Lower leg skin (tissue), 3 donors: ENCODE results near the gene PCSK5.

Experiments used
- CTCF ChIP-seq, 3 donors: fragments of 450-650 bp; IDR thresholded peaks; one replicate each; pipeline ENCODE4 v1.5.1; 2016; ENCODE audit warnings: antibody characterized with exemption in 3 of 3, mild to moderate bottlenecking in 3 of 3, moderate library complexity in 2 of 3
- POLR2A ChIP-seq, 2 donors: fragments of 450-650 bp; IDR thresholded peaks; one replicate each; pipeline ENCODE4 v1.6.1; 2016 to 2017; ENCODE audit warnings: antibody characterized with exemption in 2 of 2, mild to moderate bottlenecking in 1 of 2, moderate library complexity in 1 of 2

GRCh38 chr9:75876999-75877640 lies 13.4 kb upstream of the PCSK5 start:
- TF ChIP-seq CTCF (IDR thresholded peaks at IDR 0.05) (no peak), POLR2A (IDR thresholded peaks at IDR 0.05) (no peak)
